ENCODE measurements around the gene KANK4.

DNA sequence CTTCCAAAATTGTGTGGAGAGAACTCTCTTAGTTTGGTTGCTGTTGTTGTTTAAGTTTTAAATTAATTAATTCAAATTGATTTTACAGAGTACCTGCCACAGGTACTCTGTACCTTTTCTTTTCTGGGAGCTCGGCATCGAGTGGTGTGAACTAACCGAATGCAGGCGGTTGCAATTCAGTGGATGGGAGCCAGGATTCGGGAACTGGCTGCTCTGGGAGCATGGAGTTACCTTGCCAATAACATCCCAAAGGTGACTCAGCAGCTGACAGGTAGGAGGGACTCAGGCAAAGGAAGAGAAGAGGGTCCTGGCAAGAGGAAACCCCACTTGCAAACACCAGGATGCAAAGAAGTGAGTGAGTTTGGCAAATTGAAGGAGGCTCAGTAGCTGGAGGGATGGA lies 24.7 kb upstream of the KANK4 start:
- no peak for TF ChIP-seq POLR2A (IDR thresholded peaks at IDR 0.05)
- TF ChIP-seq, protein P1, sequence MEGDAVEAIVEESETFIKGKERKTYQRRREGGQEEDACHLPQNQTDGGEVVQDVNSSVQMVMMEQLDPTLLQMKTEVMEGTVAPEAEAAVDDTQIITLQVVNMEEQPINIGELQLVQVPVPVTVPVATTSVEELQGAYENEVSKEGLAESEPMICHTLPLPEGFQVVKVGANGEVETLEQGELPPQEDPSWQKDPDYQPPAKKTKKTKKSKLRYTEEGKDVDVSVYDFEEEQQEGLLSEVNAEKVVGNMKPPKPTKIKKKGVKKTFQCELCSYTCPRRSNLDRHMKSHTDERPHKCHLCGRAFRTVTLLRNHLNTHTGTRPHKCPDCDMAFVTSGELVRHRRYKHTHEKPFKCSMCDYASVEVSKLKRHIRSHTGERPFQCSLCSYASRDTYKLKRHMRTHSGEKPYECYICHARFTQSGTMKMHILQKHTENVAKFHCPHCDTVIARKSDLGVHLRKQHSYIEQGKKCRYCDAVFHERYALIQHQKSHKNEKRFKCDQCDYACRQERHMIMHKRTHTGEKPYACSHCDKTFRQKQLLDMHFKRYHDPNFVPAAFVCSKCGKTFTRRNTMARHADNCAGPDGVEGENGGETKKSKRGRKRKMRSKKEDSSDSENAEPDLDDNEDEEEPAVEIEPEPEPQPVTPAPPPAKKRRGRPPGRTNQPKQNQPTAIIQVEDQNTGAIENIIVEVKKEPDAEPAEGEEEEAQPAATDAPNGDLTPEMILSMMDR (IDR thresholded peaks at IDR 0.05) = no peak
